H1 (cell line): ENCODE data around the gene EFCAB10. TPM values are rescaled to one million over a fixed set of nuclear protein-coding genes. Genes with fewer than 3 reads are reported as not detected.
A peak's percentile ranks its signal among the peaks of the same experiment; 100 is the strongest.

Experiments used
- CTCF ChIA-PET: fragments of 300-600 bp; sonication (Branson Sonifier 250); formaldehyde crosslinking; loops from one replicate; lab custom pipeline; 2021; ENCODE audit not compliant: partially characterized antibody; lab: Charles Lee
- POLR2A ChIA-PET: fragments of 300-600 bp; sonication (Branson Sonifier 250); formaldehyde crosslinking; loops from one replicate; lab custom pipeline; 2021; ENCODE audit warnings: inconsistent platforms; ENCODE audit not compliant: partially characterized antibody; lab: Charles Lee
- DNase-seq, 2 experiments: peaks; one replicate each; pipeline versions ENCODE4 v3.0.0 to v3.0.0-alpha.2; 2010 to 2022; ENCODE audit warnings: low spot score in 2 of 2, low read depth in 1 of 2, mixed read lengths in 1 of 2
- FAIRE-seq: peaks from 2 replicates; lab custom pipeline; 2011; peaks lifted over from hg19 to GRCh38; lab: Jason Lieb, UNC
- H2AFZ ChIP-seq: 2 replicates; pipeline ENCODE4 v1.8.1; 2012; ENCODE audit warnings: low read length, inconsistent platforms
- H2AK5ac ChIP-seq: 2 replicates; pipeline ENCODE4 v1.6.1; 2013; ENCODE audit warnings: low read depth, low read length
- H2BK120ac ChIP-seq: replicated peaks from 2 replicates; pipeline ENCODE3; 2013; ENCODE audit warnings: low read depth, low read length, inconsistent platforms
- H2BK12ac ChIP-seq: 2 replicates; pipeline ENCODE4 v1.6.1; 2013; ENCODE audit warnings: low read depth, low read length
- H2BK15ac ChIP-seq: 2 replicates; pipeline ENCODE4 v1.6.1; 2013; ENCODE audit warnings: low read length
- H2BK20ac ChIP-seq: 2 replicates; pipeline ENCODE4 v1.6.1; 2013; ENCODE audit warnings: low read length
- H2BK5ac ChIP-seq: 2 replicates; pipeline ENCODE4 v1.6.1; 2013; ENCODE audit warnings: low read depth, low read length
- H3K14ac ChIP-seq: 2 replicates; pipeline ENCODE4 v1.6.1; 2013; ENCODE audit warnings: inconsistent platforms; ENCODE audit not compliant: insufficient read length
- H3K18ac ChIP-seq: 2 replicates; pipeline ENCODE4 v1.6.1; 2013; ENCODE audit warnings: low read length; ENCODE audit errors: extremely low read depth
- H3K23ac ChIP-seq: 2 replicates; pipeline ENCODE4 v1.6.1; 2013; ENCODE audit warnings: inconsistent platforms; ENCODE audit not compliant: insufficient read length
- H3K23me2 ChIP-seq: 2 replicates; pipeline ENCODE4 v1.6.1; 2013; ENCODE audit warnings: low read depth, low read length
- H3K27ac ChIP-seq: 2 replicates; pipeline ENCODE4 v1.6.1; 2011; ENCODE audit warnings: low read depth, low read length, inconsistent platforms
- H3K27me3 ChIP-seq, 4 experiments: replicated peaks in 1 of 4; 1 replicate in 1 of 4; 2 replicates in 3 of 4; pipeline versions ENCODE4 v1.6.1 to v1.8.1; 2011 to 2013; ENCODE audit warnings: low read length in 3 of 4, mild to moderate bottlenecking in 3 of 4, inconsistent platforms in 2 of 4, mixed read lengths in 2 of 4, moderate library complexity in 1 of 4; ENCODE audit not compliant: control insufficient read depth in 3 of 4, insufficient read depth in 3 of 4; ENCODE audit errors: extremely low read depth in 1 of 4
- H3K36me3 ChIP-seq, 4 experiments: 2 replicates each; pipeline versions ENCODE4 v1.6.1 to v1.8.1; 2011 to 2013; ENCODE audit warnings: mild to moderate bottlenecking in 4 of 4, low read length in 3 of 4, moderate library complexity in 2 of 4, control low read depth in 1 of 4, inconsistent platforms in 1 of 4; ENCODE audit not compliant: insufficient read depth in 4 of 4, control insufficient read depth in 2 of 4
- H3K4ac ChIP-seq: replicated peaks from 2 replicates; pipeline ENCODE3; 2013; ENCODE audit warnings: low read length, low read depth, mixed read lengths, inconsistent platforms; ENCODE audit not compliant: insufficient read length
- H3K4me1 ChIP-seq, 4 experiments: replicated peaks in 1 of 4; 1 replicate in 1 of 4; 2 replicates in 3 of 4; pipeline versions ENCODE4 v1.6.1 to v1.8.1; 2011 to 2013; ENCODE audit warnings: low read length in 3 of 4, inconsistent platforms in 2 of 4, mixed read lengths in 1 of 4; ENCODE audit not compliant: insufficient read depth in 4 of 4, control insufficient read depth in 3 of 4
- H3K4me2 ChIP-seq, 2 experiments: 2 replicates each; pipeline versions ENCODE4 v1.6.1 to v1.8.1; 2011 to 2013; ENCODE audit warnings: low read depth in 2 of 2, low read length in 2 of 2, control low read depth in 1 of 2, inconsistent platforms in 1 of 2, mild to moderate bottlenecking in 1 of 2; ENCODE audit not compliant: insufficient read depth in 1 of 2
- H3K4me3 ChIP-seq, 4 experiments: fragments of 200-600, 300-600 bp in 1 of 4; sonication (generic), shearing (Covaris generic), sonication (Bioruptor Twin) in 1 of 4; 2 replicates each; pipeline versions ENCODE4 v1.5.1 to v1.8.1; 2011 to 2016; ENCODE audit warnings: low read length in 4 of 4, low read depth in 3 of 4, control low read depth in 2 of 4, inconsistent platforms in 2 of 4, mild to moderate bottlenecking in 2 of 4, mixed read lengths in 1 of 4, moderate library complexity in 1 of 4; ENCODE audit not compliant: insufficient read depth in 2 of 4; ENCODE audit errors: extremely low read depth in 1 of 4
- H3K56ac ChIP-seq: replicated peaks from 2 replicates; pipeline ENCODE3; 2013; ENCODE audit warnings: low read depth, mild to moderate bottlenecking, mixed read lengths, low read length, inconsistent platforms; ENCODE audit not compliant: insufficient read length
- H3K79me1 ChIP-seq: 2 replicates; pipeline ENCODE4 v1.6.1; 2013; ENCODE audit warnings: low read depth, low read length, control low read depth
- H3K79me2 ChIP-seq, 2 experiments: 2 replicates each; pipeline versions ENCODE4 v1.6.1 to v1.8.1; 2012 to 2013; ENCODE audit warnings: low read length in 2 of 2, mild to moderate bottlenecking in 2 of 2, inconsistent platforms in 1 of 2; ENCODE audit not compliant: insufficient read depth in 2 of 2, control insufficient read depth in 1 of 2
- H3K9ac ChIP-seq, 4 experiments: replicated peaks in 1 of 4; 1 replicate in 1 of 4; 2 replicates in 3 of 4; pipeline versions ENCODE4 v1.6.1 to v1.8.1; 2011 to 2013; ENCODE audit warnings: low read depth in 3 of 4, low read length in 3 of 4, control low read depth in 2 of 4, mild to moderate bottlenecking in 2 of 4, moderate library complexity in 2 of 4, inconsistent platforms in 1 of 4; ENCODE audit errors: extremely low read depth in 1 of 4
- H3K9me3 ChIP-seq, 2 experiments: 2 replicates each; pipeline versions ENCODE4 v1.6.1 to v1.8.1; 2012 to 2013; ENCODE audit warnings: mild to moderate bottlenecking in 2 of 2, moderate library complexity in 2 of 2, control low read depth in 1 of 2, inconsistent platforms in 1 of 2, low read depth in 1 of 2, low read length in 1 of 2, mixed read lengths in 1 of 2; ENCODE audit not compliant: insufficient read depth in 2 of 2
- H4K20me1 ChIP-seq, 2 experiments: replicated peaks in 1 of 2; 2 replicates each; pipeline versions ENCODE3 to v1.8.1; 2011 to 2013; ENCODE audit warnings: inconsistent platforms in 2 of 2, low read length in 2 of 2, mild to moderate bottlenecking in 1 of 2; ENCODE audit not compliant: insufficient read depth in 2 of 2, control insufficient read depth in 1 of 2
- H4K5ac ChIP-seq: 2 replicates; pipeline ENCODE4 v1.6.1; 2013; ENCODE audit warnings: low read length, low read depth, mixed read lengths, inconsistent platforms; ENCODE audit not compliant: insufficient read length
- H4K8ac ChIP-seq: 2 replicates; pipeline ENCODE4 v1.8.0; 2013; ENCODE audit warnings: mild to moderate bottlenecking, moderate library complexity, low read length, inconsistent platforms; ENCODE audit not compliant: insufficient read depth; ENCODE audit errors: extremely low read depth
- H4K91ac ChIP-seq: replicated peaks from 2 replicates; pipeline ENCODE3; 2013; ENCODE audit warnings: low read length, mixed read lengths, inconsistent platforms; ENCODE audit not compliant: insufficient read length
- ASH2L ChIP-seq: fragments of 200-600, 300-600 bp; sonication (generic); IDR thresholded peaks from one replicate; pipeline ENCODE4 v1.7.1; 2017; ENCODE audit warnings: low read length
- CEBPB ChIP-seq: IDR thresholded peaks from 2 replicates; pipeline ENCODE4 v1.6.1; 2012; ENCODE audit warnings: low read depth, low read length
- CHD2 ChIP-seq: IDR thresholded peaks from 2 replicates; pipeline ENCODE4 v1.6.1; 2012; ENCODE audit warnings: low read length, improper control_type of control experiment
- NANOG ChIP-seq: IDR thresholded peaks from 2 replicates; pipeline ENCODE4 v1.6.1; 2011; ENCODE audit warnings: low read length, low read depth, mild to moderate bottlenecking, inconsistent platforms; ENCODE audit not compliant: insufficient read depth, poor library complexity, severe bottlenecking
- PHF8 ChIP-seq: fragments of 200-600 bp; sonication (generic); conservative IDR thresholded peaks from 2 replicates; pipeline ENCODE4 v1.7.1; 2012; ENCODE audit warnings: low read depth, mild to moderate bottlenecking, inconsistent platforms, low read length, moderate library complexity
- POU5F1 ChIP-seq: IDR thresholded peaks from 2 replicates; pipeline ENCODE4 v1.6.1; 2011; ENCODE audit warnings: low read depth, mild to moderate bottlenecking, low read length, moderate library complexity
- SAP30 ChIP-seq: fragments of 300-600 bp; sonication (generic); IDR thresholded peaks from 2 replicates; pipeline ENCODE4 v1.7.1; 2012; ENCODE audit warnings: low read length, moderate library complexity, mild to moderate bottlenecking, inconsistent platforms; ENCODE audit not compliant: insufficient read depth, insufficient replicate concordance
- SP1 ChIP-seq: IDR thresholded peaks from 2 replicates; pipeline ENCODE4 v1.6.1; 2011; ENCODE audit warnings: low read depth, low read length
- WGBS, 2 experiments: shearing (Covaris generic) in 1 of 2; methylation state at CpG; one replicate each; pipeline versions ENCODE4 v1.1.6 to v1.1.7; 2013 to 2015; ENCODE audit warnings: low lambda C conversion rate in 2 of 2, mixed read lengths in 2 of 2, inconsistent platforms in 1 of 2, low coverage in 1 of 2, missing lambda C conversion rate in 1 of 2; ENCODE audit not compliant: insufficient replicate concordance in 2 of 2, insufficient coverage in 1 of 2, insufficient read length in 1 of 2; ENCODE audit errors: extremely low coverage in 1 of 2, missing lambda C conversion rate in 1 of 2; 5-methylcytosine and 5-hydroxymethylcytosine counted together
- long read RNA-seq, 2 experiments: library from RNA in 1 of 2; library from capped mRNA in 1 of 2; stranded (forward); transcript quantifications; one replicate each; pipeline ENCODE4 v2.0.0, GENCODE V29; 2021; ENCODE audit warnings: inconsistent platforms in 1 of 2
- polyA minus RNA-seq, 3 experiments: library from RNA; depleted of rRNA, polyadenylated mRNA; stranded (reverse); fragments of >200 nt; gene quantifications; 1 replicate in 2 of 3; 2 replicates in 1 of 3; pipeline ENCODE4 v1.2.3, GENCODE V29; 2011
- polyA plus RNA-seq, 7 experiments: library from polyadenylated mRNA; depleted of rRNA in 3 of 7; stranded (reverse) in 5 of 7; unstranded in 2 of 7; fragments of >200 nt in 5 of 7; fragments of 200-250 nt in 2 of 7; gene quantifications; 1 replicate in 5 of 7; 2 replicates in 1 of 7; 4 replicates in 1 of 7; pipeline versions ENCODE4 v1.2.1 to v1.2.3, GENCODE V29; 2011 to 2013; ENCODE audit warnings: missing spikeins in 2 of 7, mixed read lengths in 2 of 7
- total RNA-seq: library from RNA; stranded (reverse); fragmentation: NEBNext Ultra II Directional; extraction: Animal tissue kit (Norgen Biotek cat#: 25700); gene quantifications from 2 replicates; pipeline ENCODE4 v1.2.1, GENCODE V29; 2021

EFCAB10 gene
- total RNA-seq (3.1 TPM in 2 replicates), polyA plus RNA-seq (2011; rRNA removed) (0.52 and 0.80 TPM in 2 replicates), polyA minus RNA-seq (2011; rRNA and poly(A)+ RNA removed) (0.80 and 1.1 TPM in 2 replicates)
- 0.90 TPM for polyA plus RNA-seq (2011; cell fraction: cytosol; rRNA removed)
- polyA plus RNA-seq (2011; cell fraction: nucleus; rRNA removed): 0.41 TPM
- polyA plus RNA-seq (2012, experiment 1 of 2): 1.2 to 2.7 TPM (median 2.5 TPM) in 4 replicates
- 0.43 TPM for polyA plus RNA-seq (2012, experiment 2 of 2)
- polyA plus RNA-seq (2013, experiment 1 of 2): 3.2 TPM
- polyA plus RNA-seq (2013, experiment 2 of 2): 3.7 TPM
- 2.1 TPM for polyA minus RNA-seq (2011; cell fraction: cytosol; rRNA and poly(A)+ RNA removed)
- 0.70 TPM for polyA minus RNA-seq (2011; cell fraction: nucleus; rRNA and poly(A)+ RNA removed)
- long read RNA-seq, experiment 1, partial matches to known transcripts: 0 of 1 reads
- long read RNA-seq, experiment 1, other reads (novel, unspliced or antisense): 0 of 1 reads
- long read RNA-seq, experiment 2, partial matches to known transcripts: 0 of 2 reads
- long read RNA-seq, experiment 2, other reads (novel, unspliced or antisense): 0 of 2 reads

DNA sequence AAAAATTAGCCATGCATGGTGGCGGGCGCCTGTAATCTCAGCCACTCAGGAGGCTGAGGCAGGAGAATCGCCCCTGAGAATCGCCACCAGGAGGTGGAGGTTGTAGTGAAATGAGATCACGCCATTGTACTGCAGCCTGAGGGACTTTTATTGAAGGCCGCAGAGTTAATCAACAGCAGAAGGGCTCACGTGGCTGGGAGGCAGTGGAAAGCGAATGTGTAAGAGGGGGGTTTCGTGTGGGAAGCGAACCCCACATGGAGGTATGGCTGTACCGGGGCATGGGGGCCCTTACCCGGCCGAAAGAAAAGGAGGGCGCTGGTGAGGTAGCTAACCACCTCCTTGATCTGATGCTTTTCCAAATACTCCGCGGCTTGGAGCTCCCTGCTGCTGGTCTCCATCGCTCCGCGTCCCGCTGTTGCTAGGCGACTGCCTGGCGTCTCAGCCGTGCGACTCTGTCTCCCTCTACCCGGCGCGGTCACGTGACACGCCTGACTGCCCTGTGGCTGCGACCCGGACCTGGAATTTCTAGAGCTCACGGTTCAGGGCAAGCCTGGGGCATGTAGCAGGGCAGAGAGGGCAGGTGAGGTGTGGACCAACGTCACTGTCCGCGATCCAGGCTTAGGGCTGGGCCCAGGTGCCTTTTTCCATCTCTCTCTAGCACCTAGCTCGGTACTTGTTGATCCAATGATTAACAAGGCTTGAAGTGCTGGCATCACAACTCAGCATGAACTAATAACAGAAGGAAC, at the start of gene EFCAB10:
Gene EFCAB10, minus strand, starts transcription at position 428 of the 746 bp plus-strand sequence. Its CDS starts 30 bp downstream, at position 398.
- H2BK5ac ChIP-seq: no peak within 1 kb of the TSS; the same call in 1 of the 2 replicates
- ChIA-PET CTCF (interaction anchor here (0.6 to 1.5 kb wide), 14 partner anchors 8 to 600 kb away, joined by 3 to 7 read pairs (median 4); partner anchors contain the start of gene RINT1), POLR2A (interaction anchor here (0.6 to 1.3 kb wide), 7 partner anchors 10 to 704 kb away, joined by 3 to 7 read pairs (median 5); partner anchors contain the start of genes NAMPT and RINT1)
- no peak within 1 kb of the TSS for H2BK20ac ChIP-seq
- no peaks in the 10 kb centered on the region for H4K20me1 ChIP-seq
- no peak within 1 kb of the TSS for H2BK120ac ChIP-seq
- peak within 1 kb of the TSS; percentile 61; the same call in 1 of the 2 replicates for H2BK15ac ChIP-seq
- H3K27me3 ChIP-seq: no peaks in the 10 kb centered on the region
- no peak within 1 kb of the TSS for H3K23ac ChIP-seq
- FAIRE-seq (no peak), DNase-seq (peak; percentile 88 to 96)
- no peak within 1 kb of the TSS for H2AK5ac ChIP-seq
- peaks cover 3% of the 10 kb centered on the region in 2 experiments; a peak in 1 of 4 replicates for H3K9me3 ChIP-seq
- H3K4ac ChIP-seq: no peak within 1 kb of the TSS
- peak within 1 kb of the TSS; percentile 95 for H4K8ac ChIP-seq
- peak within 1 kb of the TSS; percentile 43 to 67 (median 52) for H3K4me3 ChIP-seq
- H3K14ac ChIP-seq: no peak within 1 kb of the TSS
- peaks cover 3% of the 10 kb centered on the region; the same call in 1 of the 2 replicates for H3K23me2 ChIP-seq
- peak within 1 kb of the TSS; percentile 32 for H3K56ac ChIP-seq
- peak within 1 kb of the TSS; percentile 76 to 81 for H3K4me2 ChIP-seq
- H3K36me3 ChIP-seq: no peaks in the 10 kb centered on the region
- peak within 1 kb of the TSS; percentile 90; the same call in 1 of the 2 replicates for H2BK12ac ChIP-seq
- WGBS, 2 experiments: 12% methylated on average over 34 of the region's 36 CpGs; no CpG with 5 or more reads in 1 of the 2 experiments
- H3K9ac ChIP-seq: peak within 1 kb of the TSS in 3 of 4 experiments; percentile 55 to 81 (median 62); a peak in 6 of 7 replicates
- H3K79me2 ChIP-seq: no peaks in the 10 kb centered on the region
- peak within 1 kb of the TSS; percentile 99 for H2AFZ ChIP-seq
- no peaks in the 10 kb centered on the region for H3K79me1 ChIP-seq
- peak within 1 kb of the TSS; percentile 97 for H4K5ac ChIP-seq
- peaks cover 0 to 5% (median 1%) of the 10 kb centered on the region in 4 experiments; a peak in 3 of 7 replicates for H3K4me1 ChIP-seq
- peak within 1 kb of the TSS; percentile 15 for H3K18ac ChIP-seq
- peak within 1 kb of the TSS; percentile 79 for H3K27ac ChIP-seq
- H4K91ac ChIP-seq: peak within 1 kb of the TSS; percentile 32
- TF ChIP-seq NANOG (peak; percentile 43), CEBPB (no peak), ASH2L (peak; percentile 84), SP1 (no peak), CHD2 (0 out of 2 replicates have a peak, but pooled peaks have one; percentile 46), PHF8 (peak; percentile 52; the same call in 1 of the 2 replicates), SAP30 (peak; percentile 96), POU5F1 (no peak)
